ENCODE measurements around the gene MTTP.

DNA sequence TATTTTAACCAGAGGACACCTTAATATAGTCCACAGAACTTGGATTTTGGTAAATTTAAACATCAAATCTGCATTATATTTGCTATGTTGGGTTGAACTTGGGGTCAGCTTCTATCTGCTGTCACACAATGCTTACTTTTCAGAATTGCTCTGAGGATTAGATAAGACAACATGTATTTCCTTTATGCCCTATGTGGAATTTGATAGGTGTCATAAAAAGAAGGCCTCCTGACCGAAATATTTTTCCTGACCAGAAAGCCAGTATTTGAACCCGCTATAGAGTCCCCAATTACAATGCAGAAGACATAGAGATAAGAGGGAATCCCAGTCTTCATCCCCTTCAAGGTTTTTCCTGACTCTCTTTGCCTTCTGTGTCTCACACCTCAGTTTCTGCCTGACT is 4.1 kb downstream of the MTTP start:
- TF ChIP-seq, protein P1, sequence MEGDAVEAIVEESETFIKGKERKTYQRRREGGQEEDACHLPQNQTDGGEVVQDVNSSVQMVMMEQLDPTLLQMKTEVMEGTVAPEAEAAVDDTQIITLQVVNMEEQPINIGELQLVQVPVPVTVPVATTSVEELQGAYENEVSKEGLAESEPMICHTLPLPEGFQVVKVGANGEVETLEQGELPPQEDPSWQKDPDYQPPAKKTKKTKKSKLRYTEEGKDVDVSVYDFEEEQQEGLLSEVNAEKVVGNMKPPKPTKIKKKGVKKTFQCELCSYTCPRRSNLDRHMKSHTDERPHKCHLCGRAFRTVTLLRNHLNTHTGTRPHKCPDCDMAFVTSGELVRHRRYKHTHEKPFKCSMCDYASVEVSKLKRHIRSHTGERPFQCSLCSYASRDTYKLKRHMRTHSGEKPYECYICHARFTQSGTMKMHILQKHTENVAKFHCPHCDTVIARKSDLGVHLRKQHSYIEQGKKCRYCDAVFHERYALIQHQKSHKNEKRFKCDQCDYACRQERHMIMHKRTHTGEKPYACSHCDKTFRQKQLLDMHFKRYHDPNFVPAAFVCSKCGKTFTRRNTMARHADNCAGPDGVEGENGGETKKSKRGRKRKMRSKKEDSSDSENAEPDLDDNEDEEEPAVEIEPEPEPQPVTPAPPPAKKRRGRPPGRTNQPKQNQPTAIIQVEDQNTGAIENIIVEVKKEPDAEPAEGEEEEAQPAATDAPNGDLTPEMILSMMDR (IDR thresholded peaks at IDR 0.05; ENCODE audit: insufficient read depth, low read length, poor library complexity, severe bottlenecking) = no peak
- no peak for TF ChIP-seq EZH2phosphoT487 (conservative IDR thresholded peaks at IDR 0.05; ENCODE audit: low read length)

All from SU-DHL-6 (cell line).